HG03280 (cell line): Measurements from ENCODE around the gene ZXDC.

Source experiments
- ATAC-seq: cut with Tn5 transposase; IDR thresholded peaks from one replicate; pipeline ENCODE4 v1.9.1; 2021; ENCODE audit warnings: mild to moderate bottlenecking, moderate library complexity; ENCODE audit not compliant: unreplicated experiment

Gene ZXDC

GRCh38 chr3:126475413-126476114, at the start of gene ZXDC:
Gene ZXDC (minus strand): TSS chr3:126475891. CDS start chr3:126475865, 26 bp downstream.
- ATAC-seq, result peak; percentile 86

GRCh38 chr3:126525091-126525852, 49.6 kb upstream of the ZXDC start:
- no peak for ATAC-seq

GRCh38 chr3:126524429-126524988, 48.8 kb upstream of the ZXDC start:
- no peak for ATAC-seq

- ATAC-seq, result no peak
Observed at GRCh38 chr3:126523745-126524428, 48.2 kb upstream of the ZXDC start, which contains the start of gene CHST13. Gene CHST13 (plus strand): TSS chr3:126524155. CDS start chr3:126524333, 178 bp downstream.

GRCh38 chr3:126522363-126522788, 46.7 kb upstream of the ZXDC start:
- ATAC-seq, result no peak

- no peak for ATAC-seq
Observed at GRCh38 chr3:126521122-126521891, 45.6 kb upstream of the ZXDC start.

- ATAC-seq, result no peak
Observed at GRCh38 chr3:126519506-126520455, 44.1 kb upstream of the ZXDC start.

GRCh38 chr3:126518779-126519177, 43.1 kb upstream of the ZXDC start:
- no peak for ATAC-seq

- no peak for ATAC-seq
Observed at GRCh38 chr3:126517986-126518778, 42.5 kb upstream of the ZXDC start.

- ATAC-seq, result no peak
Observed at GRCh38 chr3:126517291-126517951, 41.7 kb upstream of the ZXDC start, which contains the start of gene UROC1. Gene UROC1 (minus strand): TSS chr3:126517773. CDS start chr3:126517719, 54 bp downstream.

GRCh38 chr3:126516936-126517290, 41.2 kb upstream of the ZXDC start:
- ATAC-seq, result no peak

- ATAC-seq, result no peak
Observed at GRCh38 chr3:126516152-126516935, 40.7 kb upstream of the ZXDC start.

- ATAC-seq, result no peak
Observed at GRCh38 chr3:126515066-126515706, 39.5 kb upstream of the ZXDC start.

- no peak for ATAC-seq
Observed at GRCh38 chr3:126514161-126514560, 38.5 kb upstream of the ZXDC start.

- ATAC-seq, result no peak
Observed at GRCh38 chr3:126512916-126513650, 37.4 kb upstream of the ZXDC start.

- ATAC-seq, result no peak
Observed at GRCh38 chr3:126512026-126512425, 36.3 kb upstream of the ZXDC start.
